Measurements from ENCODE around the gene CHEK2.
"Not testable (repeated sequence)": the region's sequence is repeated elsewhere in the genome, so short reads cannot be mapped to it uniquely, and the experiment has no call there.

The CHEK2 gene

GRCh38 chr22:28706845-28707244 lies 34.8 kb downstream of the CHEK2 start:
- no peak for TF ChIP-seq CTCF (IDR thresholded peaks at IDR 0.05; ENCODE audit: low read depth, low read length)

DNA sequence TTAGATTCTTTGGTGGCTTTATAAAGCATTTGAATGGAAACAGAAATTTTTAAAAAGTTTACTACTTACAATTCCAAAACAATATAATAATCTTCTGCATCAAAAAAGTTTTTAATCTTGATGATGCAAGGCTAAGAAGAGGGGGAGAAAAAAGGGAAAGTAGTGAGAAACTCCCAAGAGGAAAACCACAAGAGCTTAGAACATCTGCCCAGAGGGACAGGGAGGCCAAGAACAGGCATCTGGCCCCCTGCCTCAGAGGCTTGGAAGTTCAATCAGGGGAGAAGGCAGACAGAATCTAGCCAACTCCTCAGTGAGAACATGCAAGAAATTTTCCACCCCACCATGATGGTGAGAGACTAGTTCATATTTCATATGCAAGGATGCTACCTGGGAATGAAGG lies 38.2 kb downstream of the CHEK2 start:
- no peak for DNase-seq (ENCODE audit: extremely low read depth, low read depth)
- no peak for TF ChIP-seq CTCF (IDR thresholded peaks at IDR 0.05; ENCODE audit: low read depth, low read length)

More at GRCh38 chr22:28706845-28707244, 34.8 kb downstream of the CHEK2 start:
- no peak for DNase-seq (ENCODE audit: extremely low read depth, low read depth)

DNA sequence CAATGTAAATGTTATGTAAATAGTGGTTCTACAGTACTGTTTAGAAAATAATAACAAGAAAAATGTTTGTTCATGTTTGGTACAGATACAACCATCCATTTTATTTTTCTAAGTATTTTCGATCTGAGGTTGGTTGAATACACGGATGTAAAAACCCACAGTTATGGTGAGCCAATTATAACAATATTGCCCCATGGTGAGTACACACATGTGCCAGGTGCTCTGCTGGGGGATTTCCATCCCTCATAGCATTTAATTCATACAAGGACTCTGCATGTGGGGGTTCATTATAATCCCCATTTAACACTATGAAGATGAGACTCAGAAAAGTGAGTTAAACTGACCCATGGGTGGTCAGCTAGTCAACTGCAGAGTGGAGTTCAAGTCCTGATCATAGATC lies 38.7 kb downstream of the CHEK2 start:
- no peak for DNase-seq (ENCODE audit: extremely low read depth, low read depth)
- TF ChIP-seq CTCF (IDR thresholded peaks at IDR 0.05; ENCODE audit: low read depth, low read length) = no peak

- DNase-seq (ENCODE audit: extremely low read depth, low read depth) = not testable (repeated sequence)
Measured at GRCh38 chr22:28693041-28693760, 48.4 kb downstream of the CHEK2 start.

DNA sequence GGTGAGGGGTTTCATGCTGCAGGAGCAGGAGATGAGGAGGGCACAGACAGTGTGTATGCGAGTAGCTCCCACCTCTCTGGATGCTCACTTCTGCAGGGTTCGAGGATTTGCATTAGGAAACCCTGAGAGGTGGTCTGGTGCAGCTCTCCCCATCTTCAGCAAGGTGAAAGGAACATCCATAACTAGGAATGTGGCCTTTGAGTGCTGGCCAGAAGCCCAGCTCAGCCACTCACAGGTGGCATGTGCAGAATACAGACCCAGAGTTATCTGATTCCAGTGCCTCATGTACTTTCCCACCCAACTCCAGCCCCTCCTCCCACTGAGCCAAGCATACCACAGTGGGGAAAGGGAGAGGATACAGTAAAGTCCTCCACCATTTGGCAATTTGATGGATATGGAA lies 51.8 kb downstream of the CHEK2 start:
- not testable (repeated sequence) for DNase-seq (ENCODE audit: extremely low read depth, low read depth)

GRCh38 chr22:28682966-28683365 lies 58.7 kb downstream of the CHEK2 start:
- DNase-seq (ENCODE audit: extremely low read depth, low read depth) = not testable (repeated sequence)

GRCh38 chr22:28680813-28681490 lies 60.7 kb downstream of the CHEK2 start:
- not testable (repeated sequence) for DNase-seq (ENCODE audit: extremely low read depth, low read depth)

DNA sequence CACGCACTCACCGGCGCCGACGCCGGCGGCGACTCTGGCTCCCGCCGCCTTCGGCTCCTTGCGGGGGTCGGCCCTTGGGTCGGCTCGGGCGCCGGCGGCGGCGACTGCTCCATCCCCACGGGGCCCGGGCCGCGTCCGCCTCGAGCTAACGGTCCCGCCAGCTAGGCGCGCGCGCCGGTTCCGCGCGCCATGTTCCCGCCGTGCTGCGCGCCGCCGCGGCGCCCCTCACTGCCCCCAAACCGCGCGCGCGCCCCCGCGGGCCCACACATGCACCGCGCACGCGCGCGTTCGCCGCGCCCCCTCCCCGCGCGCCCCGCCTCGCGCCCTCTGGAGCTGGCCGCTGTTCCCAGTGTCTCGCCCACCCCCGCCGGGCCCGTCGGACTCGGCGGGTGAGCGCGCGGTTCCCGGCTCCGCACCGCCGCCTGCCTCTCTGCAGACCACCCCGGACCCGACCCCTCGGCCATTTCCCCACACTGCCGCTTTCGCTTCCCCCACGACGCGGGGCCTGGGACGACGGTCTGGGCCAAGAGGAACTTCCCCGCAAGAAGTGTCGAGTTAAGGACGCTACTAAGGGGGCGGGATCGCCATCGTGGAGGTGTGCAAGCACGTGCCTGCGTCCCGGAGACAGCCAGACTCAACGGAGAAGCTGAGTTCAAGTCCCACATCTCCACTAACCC lies 61.9 kb downstream of the CHEK2 start, which contains the start of gene TTC28:
TTC28 (minus strand) TSS at position 230 of the 677 bp plus-strand sequence; CDS start at position 113, 117 bp downstream.
- DNase-seq (ENCODE audit: extremely low read depth, low read depth) = peak; percentile 59

- not testable (repeated sequence) for DNase-seq (ENCODE audit: extremely low read depth, low read depth)
Measured at GRCh38 chr22:28678778-28679610, 62.6 kb downstream of the CHEK2 start.

GRCh38 chr22:28678170-28678569 lies 63.5 kb downstream of the CHEK2 start:
- not testable (repeated sequence) for DNase-seq (ENCODE audit: extremely low read depth, low read depth)
